Renal cortex interstitium (tissue), 3 donors: Measurements from ENCODE around the gene GPR22. TPM values are rescaled to one million over a fixed set of nuclear protein-coding genes. Genes with fewer than 3 reads are reported as not detected.

Experiments used
- polyA plus RNA-seq, 3 donors: library from polyadenylated mRNA; unstranded; fragments of 120-200 nt; gene quantifications; one replicate each; pipeline ENCODE4 v1.2.1, GENCODE V29; 2013; ENCODE audit not compliant: insufficient read length in 3 of 3

Gene GPR22
- polyA plus RNA-seq, 3 donors: 0.22 to 0.36 (median 0.31) TPM

Other genes starting within 250 kb of the GPR22 start
- 10 to 100 TPM; 31.0 to 36.7 (median 35.6) TPM for gene COG5, start 93.9 kb downstream of the GPR22 start, polyA plus RNA-seq
- gene DUS4L, start 93.9 kb downstream of the GPR22 start, polyA plus RNA-seq: 10 to 100 TPM; 14.5 to 22.4 (median 17.2) TPM
- gene BCAP29, start 110.2 kb downstream of the GPR22 start, polyA plus RNA-seq: 10 to 100 TPM; 47.9 to 55.6 (median 51.3) TPM
- 1 to 10 TPM; 1.6 to 5.7 (median 2.1) TPM for gene SLC26A4, start 190.8 kb downstream of the GPR22 start, polyA plus RNA-seq